ENCODE data around the gene C17orf113. TPM values are rescaled to one million over a fixed set of nuclear protein-coding genes. Genes with fewer than 3 reads are reported as not detected.

The C17orf113 gene
- total RNA-seq, 1 experiment from 2014 or later, result 0.74 TPM

DNA sequence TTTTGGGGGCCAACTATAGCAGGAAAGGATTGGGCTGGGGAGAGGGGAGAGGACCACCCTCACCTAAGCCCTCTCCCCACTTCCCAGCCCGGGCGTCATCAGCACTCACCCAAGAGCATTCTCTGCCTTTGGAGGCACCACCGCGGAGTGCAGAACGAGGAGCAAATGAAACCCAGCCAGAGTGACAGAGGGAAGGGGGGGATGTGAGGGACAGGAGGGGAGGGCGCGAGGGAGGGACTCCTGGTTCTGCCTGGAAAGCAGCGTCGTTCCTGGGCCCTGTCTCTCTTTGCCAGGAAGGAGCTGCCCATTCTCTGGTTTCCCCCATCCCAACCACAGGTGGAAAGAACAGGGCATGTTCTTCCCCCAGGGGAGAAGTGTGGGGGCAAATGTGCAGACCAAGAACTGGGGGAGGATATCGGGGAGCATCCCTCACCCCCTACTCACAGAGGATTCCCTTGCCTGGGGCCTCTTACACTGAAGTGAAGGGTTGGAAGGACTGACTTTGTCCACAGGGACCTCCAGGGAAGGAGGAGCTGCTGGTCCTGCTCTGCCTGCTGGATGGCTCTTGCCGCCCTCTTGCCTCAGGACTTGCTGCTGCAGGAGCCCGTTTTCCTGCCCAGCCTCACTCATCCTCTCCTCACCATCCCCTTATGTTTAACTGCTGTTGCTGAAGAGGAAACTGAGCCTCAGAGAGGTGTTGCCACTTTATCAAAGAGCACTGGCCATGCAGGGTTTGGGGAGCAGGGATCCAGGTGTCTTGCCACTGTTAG lies 3.5 kb upstream of the C17orf113 start:
- intact Hi-C loops (cut with micrococcal nuclease; ENCODE audit: unreplicated experiment), result no loop called here
- CTCF ChIA-PET, result interaction anchor here (0.5 kb wide), 1 partner anchor 19 kb away, joined by 5 read pairs; no protein-coding TSS in a partner anchor
- ATAC-seq, result no peak

DNA sequence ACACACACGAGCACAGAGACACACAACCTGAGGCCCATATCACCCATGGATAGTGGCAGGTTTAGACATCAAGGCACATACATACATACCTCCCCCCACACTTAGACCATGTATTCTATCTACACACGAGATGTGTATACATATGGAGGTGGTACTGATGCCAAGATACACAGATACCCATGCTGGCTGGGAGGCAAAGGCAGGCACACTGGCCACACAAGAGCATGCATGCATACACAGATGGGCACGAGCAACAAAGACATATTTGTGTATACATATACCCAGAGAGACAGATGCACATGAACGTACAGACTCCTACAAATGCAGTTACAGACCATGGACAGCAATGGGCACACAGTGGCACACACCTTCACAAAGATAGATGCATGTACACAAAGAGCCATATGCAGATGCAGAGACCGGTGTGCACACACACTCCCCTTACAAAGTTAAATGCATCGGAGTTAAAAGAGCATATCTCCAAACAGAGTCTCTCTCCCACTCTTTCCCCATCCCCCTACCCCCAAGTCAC lies 2.0 kb upstream of the C17orf113 start:
- in situ Hi-C loops (cut with HindIII; ENCODE audit: low pct_unique_long_range_greater_than_20kb, low sequenced_read_pairs), result no loop called here
- ChIA-PET CTCF (no interaction called here), POLR2A (no interaction called here)
- no peaks in the 10 kb centered on the region for H3K9me3 ChIP-seq (ENCODE audit: control insufficient read depth, insufficient read depth, low read depth, low read length)
- ATAC-seq (no peak), DNase-seq (ENCODE audit: low read depth, low spot score) (no peak)
- no peak overlapping the region for H3K4me3 ChIP-seq (ENCODE audit: low read depth in 2 of 2, low read length in 2 of 2)
- peaks cover 2% of the 10 kb centered on the region; the same call in 1 of the 2 replicates for H3K4me1 ChIP-seq (ENCODE audit: control insufficient read depth, insufficient read depth, low read length)
- H3K36me3 ChIP-seq (ENCODE audit: control insufficient read depth, insufficient read depth, low read length), result no peaks in the 10 kb centered on the region
- intact Hi-C loops (cut with micrococcal nuclease; ENCODE audit: unreplicated experiment), result no loop called here
- no peaks in the 10 kb centered on the region for H3K27me3 ChIP-seq (ENCODE audit: control insufficient read depth, insufficient read depth, low read length)
- no peak for TF ChIP-seq POLR2AphosphoS5 (IDR thresholded peaks at IDR 0.05; ENCODE audit: low read depth, low read length)
- TF ChIP-seq, protein P1, sequence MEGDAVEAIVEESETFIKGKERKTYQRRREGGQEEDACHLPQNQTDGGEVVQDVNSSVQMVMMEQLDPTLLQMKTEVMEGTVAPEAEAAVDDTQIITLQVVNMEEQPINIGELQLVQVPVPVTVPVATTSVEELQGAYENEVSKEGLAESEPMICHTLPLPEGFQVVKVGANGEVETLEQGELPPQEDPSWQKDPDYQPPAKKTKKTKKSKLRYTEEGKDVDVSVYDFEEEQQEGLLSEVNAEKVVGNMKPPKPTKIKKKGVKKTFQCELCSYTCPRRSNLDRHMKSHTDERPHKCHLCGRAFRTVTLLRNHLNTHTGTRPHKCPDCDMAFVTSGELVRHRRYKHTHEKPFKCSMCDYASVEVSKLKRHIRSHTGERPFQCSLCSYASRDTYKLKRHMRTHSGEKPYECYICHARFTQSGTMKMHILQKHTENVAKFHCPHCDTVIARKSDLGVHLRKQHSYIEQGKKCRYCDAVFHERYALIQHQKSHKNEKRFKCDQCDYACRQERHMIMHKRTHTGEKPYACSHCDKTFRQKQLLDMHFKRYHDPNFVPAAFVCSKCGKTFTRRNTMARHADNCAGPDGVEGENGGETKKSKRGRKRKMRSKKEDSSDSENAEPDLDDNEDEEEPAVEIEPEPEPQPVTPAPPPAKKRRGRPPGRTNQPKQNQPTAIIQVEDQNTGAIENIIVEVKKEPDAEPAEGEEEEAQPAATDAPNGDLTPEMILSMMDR (IDR thresholded peaks at IDR 0.05), result no peak
- TF ChIP-seq, protein P2, sequence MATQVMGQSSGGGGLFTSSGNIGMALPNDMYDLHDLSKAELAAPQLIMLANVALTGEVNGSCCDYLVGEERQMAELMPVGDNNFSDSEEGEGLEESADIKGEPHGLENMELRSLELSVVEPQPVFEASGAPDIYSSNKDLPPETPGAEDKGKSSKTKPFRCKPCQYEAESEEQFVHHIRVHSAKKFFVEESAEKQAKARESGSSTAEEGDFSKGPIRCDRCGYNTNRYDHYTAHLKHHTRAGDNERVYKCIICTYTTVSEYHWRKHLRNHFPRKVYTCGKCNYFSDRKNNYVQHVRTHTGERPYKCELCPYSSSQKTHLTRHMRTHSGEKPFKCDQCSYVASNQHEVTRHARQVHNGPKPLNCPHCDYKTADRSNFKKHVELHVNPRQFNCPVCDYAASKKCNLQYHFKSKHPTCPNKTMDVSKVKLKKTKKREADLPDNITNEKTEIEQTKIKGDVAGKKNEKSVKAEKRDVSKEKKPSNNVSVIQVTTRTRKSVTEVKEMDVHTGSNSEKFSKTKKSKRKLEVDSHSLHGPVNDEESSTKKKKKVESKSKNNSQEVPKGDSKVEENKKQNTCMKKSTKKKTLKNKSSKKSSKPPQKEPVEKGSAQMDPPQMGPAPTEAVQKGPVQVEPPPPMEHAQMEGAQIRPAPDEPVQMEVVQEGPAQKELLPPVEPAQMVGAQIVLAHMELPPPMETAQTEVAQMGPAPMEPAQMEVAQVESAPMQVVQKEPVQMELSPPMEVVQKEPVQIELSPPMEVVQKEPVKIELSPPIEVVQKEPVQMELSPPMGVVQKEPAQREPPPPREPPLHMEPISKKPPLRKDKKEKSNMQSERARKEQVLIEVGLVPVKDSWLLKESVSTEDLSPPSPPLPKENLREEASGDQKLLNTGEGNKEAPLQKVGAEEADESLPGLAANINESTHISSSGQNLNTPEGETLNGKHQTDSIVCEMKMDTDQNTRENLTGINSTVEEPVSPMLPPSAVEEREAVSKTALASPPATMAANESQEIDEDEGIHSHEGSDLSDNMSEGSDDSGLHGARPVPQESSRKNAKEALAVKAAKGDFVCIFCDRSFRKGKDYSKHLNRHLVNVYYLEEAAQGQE (IDR thresholded peaks at IDR 0.05; ENCODE audit: insufficient read depth in 1 of 2, low read depth in 2 of 2, low read length in 1 of 2), result no peak
- TF ChIP-seq TCF7L2 (IDR thresholded peaks at IDR 0.05; ENCODE audit: low read depth, low read length), result no peak
- no peak for TF ChIP-seq SIN3A (IDR thresholded peaks at IDR 0.05; ENCODE audit: borderline replicate concordance, insufficient read depth, low read depth, low read length)
- BruUV-seq (replicated peaks), result no TSS peak
- no peak overlapping the region for H3K27ac ChIP-seq (ENCODE audit: low read length)

More for the DNA sequence above, 3.5 kb upstream of the C17orf113 start:
- DNase-seq (ENCODE audit: low read depth, low spot score), result no peak
- TF ChIP-seq, protein P2 (IDR thresholded peaks at IDR 0.05; ENCODE audit: insufficient read depth in 1 of 2, low read depth in 2 of 2, low read length in 1 of 2), result no peak
- TF ChIP-seq POLR2AphosphoS5 (IDR thresholded peaks at IDR 0.05; ENCODE audit: low read depth, low read length), result no peak
- TF ChIP-seq, protein P1 (IDR thresholded peaks at IDR 0.05), result no peak
- TF ChIP-seq TCF7L2 (IDR thresholded peaks at IDR 0.05; ENCODE audit: low read depth, low read length), result no peak
- TF ChIP-seq SIN3A (IDR thresholded peaks at IDR 0.05; ENCODE audit: borderline replicate concordance, insufficient read depth, low read depth, low read length), result no peak
- H3K36me3 ChIP-seq (ENCODE audit: control insufficient read depth, insufficient read depth, low read length), result no peaks in the 10 kb centered on the region
- H3K27me3 ChIP-seq (ENCODE audit: control insufficient read depth, insufficient read depth, low read length), result no peaks in the 10 kb centered on the region
- in situ Hi-C loops (cut with HindIII; ENCODE audit: low pct_unique_long_range_greater_than_20kb, low sequenced_read_pairs), result no loop called here
- no peak overlapping the region for H3K4me3 ChIP-seq (ENCODE audit: low read depth in 2 of 2, low read length in 2 of 2)
- peaks cover 2% of the 10 kb centered on the region; the same call in 1 of the 2 replicates for H3K4me1 ChIP-seq (ENCODE audit: control insufficient read depth, insufficient read depth, low read length)
- BruUV-seq (replicated peaks), result no TSS peak
- POLR2A ChIA-PET, result no interaction called here
- no peak overlapping the region for H3K27ac ChIP-seq (ENCODE audit: low read length)
- H3K9me3 ChIP-seq (ENCODE audit: control insufficient read depth, insufficient read depth, low read depth, low read length), result no peaks in the 10 kb centered on the region

All from Panc1 (cell line).